Measurements from ENCODE around the gene GUCD1.

DNA sequence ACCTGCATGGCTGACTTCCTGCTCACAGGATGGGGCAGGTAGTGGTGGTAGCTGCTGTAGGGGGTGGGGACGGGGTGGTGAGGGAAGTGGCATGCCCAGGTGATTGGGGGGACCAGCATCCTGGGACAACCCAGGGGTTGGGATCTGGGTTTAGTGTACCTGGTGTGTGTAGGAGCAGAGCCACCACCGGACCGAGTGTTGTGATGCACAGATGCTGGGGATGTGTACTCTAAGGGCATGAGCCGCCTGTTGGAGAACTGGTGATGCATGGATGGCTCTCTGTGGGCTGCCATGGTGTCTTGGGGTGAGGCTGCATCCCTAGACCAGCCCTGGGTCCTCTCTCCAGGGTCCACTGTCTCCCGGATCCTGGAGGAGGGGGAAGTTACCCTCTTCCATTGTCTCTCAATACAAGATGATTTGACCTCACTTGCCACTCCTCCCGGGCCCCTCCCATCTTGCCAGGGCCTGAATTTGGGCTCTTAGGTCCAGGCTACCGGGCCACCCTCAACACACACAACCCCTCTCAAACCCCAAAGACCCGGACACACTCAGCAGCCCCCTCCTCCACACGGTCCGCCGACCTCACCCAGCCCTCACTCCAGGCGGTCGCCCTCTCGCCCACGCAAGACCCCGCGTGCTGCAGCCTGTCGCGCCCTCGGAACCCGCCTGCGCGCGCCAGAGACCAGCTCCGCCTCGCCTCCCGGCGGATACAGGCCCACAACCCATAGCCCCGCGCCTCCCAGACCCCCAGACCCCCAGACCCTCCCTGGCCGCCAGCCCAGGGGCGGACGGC, 37.3 kb upstream of the GUCD1 start:
- TF ChIP-seq GATA2 (IDR thresholded peaks at IDR 0.05; ENCODE audit: low read depth, low read length) (no peak), GATA3 (IDR thresholded peaks at IDR 0.05; ENCODE audit: low read depth, low read length) (no peak)

Measured in SH-SY5Y (cell line).